HG02678 (cell line): Measurements from ENCODE around the gene PRR11.
"Not testable (repeated sequence)": the region's sequence is repeated elsewhere in the genome, so short reads cannot be mapped to it uniquely, and the experiment has no call there.

Experiments
- ATAC-seq: cut with Tn5 transposase; IDR thresholded peaks from one replicate; pipeline ENCODE4 v1.9.1; 2021; ENCODE audit warnings: mild to moderate bottlenecking, moderate library complexity; ENCODE audit not compliant: unreplicated experiment

The PRR11 gene

GRCh38 chr17:59155439-59156177 lies at the start of gene PRR11:
Gene PRR11 (plus strand): TSS chr17:59155746. CDS start chr17:59169753, 14,007 bp downstream.
- peak; percentile 86 for ATAC-seq

GRCh38 chr17:59105852-59106462 lies 49.6 kb upstream of the PRR11 start:
- ATAC-seq = peak; percentile 25

DNA sequence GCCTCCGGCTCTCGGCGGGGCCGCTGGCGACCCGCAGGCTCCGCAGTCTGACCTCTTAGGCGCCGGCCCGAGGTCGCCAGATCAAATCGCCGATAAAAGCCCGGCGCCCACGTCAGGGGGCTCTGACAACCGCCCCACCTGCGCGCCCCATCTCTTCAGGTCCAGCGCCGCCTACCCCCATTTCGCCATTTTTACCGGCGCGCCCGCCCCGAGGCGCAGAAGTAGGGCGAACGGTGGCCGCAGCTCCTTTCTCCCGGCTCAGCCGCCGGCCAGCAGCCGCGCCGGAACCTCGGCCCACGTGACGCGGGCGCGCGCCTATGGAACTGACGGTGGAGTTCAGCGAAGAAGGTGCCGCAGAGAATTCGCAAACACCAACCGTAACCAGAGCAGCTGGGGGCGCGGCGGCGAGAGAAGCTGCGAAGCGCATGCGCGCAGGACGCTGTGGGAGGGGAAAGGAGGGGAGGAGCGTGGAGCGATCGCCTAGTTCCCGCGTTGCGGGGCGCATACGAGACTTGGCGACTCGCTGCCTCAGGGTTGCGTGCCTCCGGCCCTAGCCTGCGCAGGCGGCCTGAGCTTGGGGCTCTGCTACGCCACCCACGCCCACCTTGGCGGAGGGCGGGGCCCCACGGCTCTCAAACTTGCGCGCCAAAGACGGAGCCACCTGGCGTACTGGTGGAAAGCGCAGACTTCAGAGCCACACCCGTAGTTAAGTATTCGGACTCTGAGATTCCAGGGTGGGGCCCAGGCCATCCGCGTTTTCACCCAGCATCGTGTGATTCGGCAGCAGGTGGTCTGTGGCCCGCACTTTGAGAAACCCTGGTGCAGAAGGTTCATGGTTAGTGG lies 48.9 kb upstream of the PRR11 start, which contains the start of gene TRIM37:
TRIM37 (minus strand) TSS at position 418 of the 843 bp plus-strand sequence. CDS start 419 bp downstream, outside the sequence.
- peak; percentile 94 for ATAC-seq

DNA sequence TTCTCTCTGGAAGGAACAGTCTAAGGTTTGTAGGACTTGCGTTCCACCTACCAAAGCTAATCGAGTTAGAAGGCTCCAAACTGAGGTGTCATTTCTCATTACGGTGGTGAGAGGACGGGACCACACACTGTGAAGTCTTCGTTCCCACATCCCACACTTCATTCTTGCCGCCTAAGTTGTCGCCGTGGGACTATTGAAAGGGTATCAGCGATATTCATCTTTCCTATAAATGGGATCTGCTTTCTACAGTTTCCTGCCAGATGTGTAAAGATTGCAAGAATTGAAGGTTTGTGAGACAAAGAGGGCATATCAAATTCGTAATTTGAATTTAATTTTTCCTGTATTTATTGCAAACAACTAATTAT lies 48.3 kb upstream of the PRR11 start:
- no peak for ATAC-seq

DNA sequence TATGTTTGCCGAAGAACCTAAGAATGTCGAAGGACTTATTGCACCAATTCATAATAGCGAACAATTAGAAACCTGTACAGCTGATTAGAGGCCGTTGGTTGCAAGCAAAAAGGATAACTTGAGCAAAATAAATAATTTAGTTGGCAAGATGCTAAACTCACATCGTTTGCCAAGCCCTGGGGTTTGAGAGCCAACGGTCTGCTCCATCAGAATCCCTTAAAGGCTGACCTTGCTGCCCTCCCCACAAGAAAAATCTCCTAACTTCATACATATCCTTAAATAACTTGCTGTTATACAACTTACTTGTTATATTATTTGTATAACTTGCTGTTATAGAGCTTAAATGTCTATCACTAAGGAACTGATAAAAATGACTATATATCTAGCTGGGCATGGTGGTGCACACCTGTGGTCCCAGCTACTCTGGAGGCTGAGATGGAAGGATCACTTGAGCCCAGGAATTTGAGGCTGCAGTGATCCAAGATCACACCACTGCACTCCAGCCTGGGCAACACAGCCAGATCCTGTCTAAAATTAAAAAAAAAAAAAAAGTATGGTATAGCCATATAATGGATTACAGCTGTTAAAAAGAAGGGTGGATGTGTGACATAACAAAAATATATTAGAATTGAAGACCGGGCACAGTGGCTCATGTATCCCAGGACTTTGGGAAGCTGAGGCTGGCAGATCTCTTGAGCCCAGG lies 47.0 kb upstream of the PRR11 start:
- ATAC-seq = no peak

DNA sequence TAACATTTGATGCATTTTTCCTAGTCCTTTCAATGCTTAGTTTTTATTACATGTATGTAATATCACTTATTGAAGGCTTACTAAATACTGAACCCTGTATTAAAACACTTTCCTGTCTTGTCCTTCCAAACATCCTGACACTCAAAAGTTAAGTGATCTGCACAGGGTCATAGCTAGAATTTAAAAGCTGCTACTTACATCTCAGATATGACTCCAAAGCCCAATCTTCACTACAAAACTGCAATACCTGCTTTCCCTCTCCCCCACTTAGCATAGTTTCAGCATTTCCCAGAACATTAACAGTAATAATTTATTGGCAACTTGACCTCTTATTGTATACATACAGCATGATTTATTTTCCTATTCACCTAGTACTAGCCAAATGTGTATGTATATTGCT lies 44.6 kb upstream of the PRR11 start:
- no peak for ATAC-seq

GRCh38 chr17:59111539-59111938 lies 44.0 kb upstream of the PRR11 start:
- no peak for ATAC-seq

DNA sequence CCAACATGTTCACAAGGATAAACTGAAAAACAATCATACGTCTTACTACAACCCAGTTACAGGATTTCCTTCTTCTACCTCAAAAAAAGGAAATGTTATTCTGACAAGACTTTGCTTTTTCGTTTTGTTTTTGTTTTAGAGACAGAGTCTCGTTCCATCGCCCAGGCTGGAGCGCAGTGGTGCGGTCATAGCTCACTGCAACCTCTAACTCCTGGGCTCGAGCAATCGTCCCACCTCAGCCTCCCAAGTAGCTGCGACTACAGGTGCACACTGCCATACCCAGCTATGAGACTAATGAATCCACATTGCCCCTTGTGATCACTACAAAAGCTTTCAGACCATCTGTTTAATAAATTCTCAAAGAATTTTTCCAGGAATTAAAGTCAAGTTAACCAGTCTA lies 40.1 kb upstream of the PRR11 start:
- ATAC-seq = no peak

DNA sequence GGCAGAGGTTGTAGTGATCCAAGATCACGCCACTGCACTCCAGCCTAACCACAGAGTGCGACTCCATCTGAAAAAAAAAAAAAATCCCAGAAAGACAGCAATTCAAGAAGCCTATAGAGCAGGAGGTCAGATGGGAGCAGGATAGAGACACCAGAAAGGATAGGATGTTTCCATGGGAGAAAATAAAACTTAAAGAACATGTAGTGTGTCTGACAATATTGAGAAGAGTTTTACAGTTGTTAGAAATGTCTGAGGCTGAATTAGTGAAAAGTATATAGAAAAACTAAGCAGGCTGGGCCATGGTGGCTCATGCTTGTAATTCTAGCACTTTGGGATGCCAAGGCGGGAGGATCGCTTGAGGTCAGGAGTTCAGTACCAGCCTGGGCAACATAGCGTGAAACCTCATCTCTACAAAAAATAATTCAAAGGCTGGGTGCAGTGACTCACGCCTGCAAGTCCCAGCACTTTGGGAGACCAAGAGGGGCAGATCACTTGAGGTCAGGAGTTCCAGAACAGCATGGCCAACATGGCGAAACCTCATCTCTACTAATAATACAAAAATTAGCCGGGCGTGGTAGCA lies 33.6 kb upstream of the PRR11 start:
- ATAC-seq = no peak

DNA sequence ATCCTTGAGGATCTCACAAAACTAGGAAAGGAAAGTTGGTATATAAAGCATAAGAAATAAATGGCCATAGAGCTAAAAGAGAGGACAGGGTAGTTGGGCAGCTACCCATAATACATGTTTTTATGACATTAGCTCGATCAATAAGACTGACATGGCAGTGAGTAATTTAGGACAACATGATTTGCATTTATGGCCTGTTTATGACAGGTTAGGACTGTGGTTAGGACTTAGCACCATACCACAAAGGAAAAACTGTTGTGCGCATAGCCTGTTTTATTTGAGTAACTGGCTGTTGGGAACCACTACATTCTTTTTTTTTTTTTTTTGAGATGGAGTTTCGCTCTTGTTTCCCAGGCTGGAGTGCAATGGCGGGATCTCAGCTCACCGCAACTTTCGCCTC lies 30.9 kb upstream of the PRR11 start:
- no peak for ATAC-seq

- ATAC-seq = no peak
Observed at GRCh38 chr17:59126809-59127417, 28.6 kb upstream of the PRR11 start.

- no peak for ATAC-seq
Observed at GRCh38 chr17:59129814-59130213, 25.7 kb upstream of the PRR11 start.

DNA sequence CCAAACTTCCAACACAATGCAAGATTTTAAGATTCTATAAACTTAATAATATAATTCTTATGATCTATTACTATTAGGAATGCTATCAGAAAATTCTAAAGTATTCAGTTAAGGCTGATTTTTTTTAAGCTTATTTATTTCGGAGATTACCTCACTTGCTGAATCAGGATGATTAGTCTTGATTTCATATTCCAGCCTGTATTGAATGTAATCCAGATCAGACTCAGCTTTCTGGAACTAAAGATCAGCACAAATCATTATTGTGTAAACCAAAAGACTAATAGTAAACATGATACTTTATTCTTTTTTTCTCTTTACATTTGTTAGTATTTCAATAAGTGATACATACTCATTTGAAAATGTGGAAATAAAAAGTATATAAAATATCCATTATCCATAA lies 24.4 kb upstream of the PRR11 start:
- ATAC-seq = no peak

GRCh38 chr17:59138339-59138738 lies 17.2 kb upstream of the PRR11 start:
- ATAC-seq = not testable (repeated sequence)

GRCh38 chr17:59139939-59140338 lies 15.6 kb upstream of the PRR11 start:
- no peak for ATAC-seq

DNA sequence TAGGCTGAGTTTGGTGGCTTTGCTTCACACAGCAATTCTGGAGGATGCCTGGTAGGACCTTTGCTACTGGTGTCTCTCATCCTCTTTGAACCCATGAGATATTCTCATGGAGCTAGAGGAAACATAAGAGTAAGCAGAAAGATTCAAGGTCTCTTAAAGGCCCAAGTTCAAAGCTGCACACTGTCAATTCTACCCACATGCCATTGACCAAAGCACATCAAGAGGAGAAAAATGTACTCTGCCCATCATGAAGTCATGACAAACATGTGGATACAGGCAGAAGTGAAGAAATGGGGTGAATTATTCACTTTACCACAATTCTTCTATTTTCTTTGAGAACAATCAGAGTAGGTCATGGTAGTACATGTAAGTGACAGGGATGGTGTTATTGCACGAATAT lies 13.7 kb upstream of the PRR11 start:
- ATAC-seq = no peak

GRCh38 chr17:59145571-59146096 lies 9.9 kb upstream of the PRR11 start:
- ATAC-seq = no peak

DNA sequence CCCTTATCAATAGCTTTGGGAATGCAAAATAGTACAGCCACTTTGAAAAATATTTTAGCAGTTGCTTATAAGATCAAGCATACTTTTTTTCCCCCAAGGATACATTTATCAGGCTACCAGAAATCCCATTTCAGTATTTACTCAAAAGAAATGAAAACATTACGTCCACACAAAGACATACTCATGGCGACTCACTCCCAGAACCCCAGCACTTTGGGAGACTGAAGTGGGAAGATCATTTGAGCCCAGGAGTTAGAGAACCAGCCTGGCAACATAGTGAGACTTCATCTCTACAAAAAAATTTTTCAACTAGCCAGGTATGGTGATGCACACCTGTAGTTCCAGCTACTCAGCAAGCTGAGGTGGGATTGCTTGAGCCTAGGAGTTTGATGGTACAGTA lies 6.5 kb upstream of the PRR11 start:
- ATAC-seq = no peak

- no peak for ATAC-seq
Observed at GRCh38 chr17:59149841-59150511, 5.6 kb upstream of the PRR11 start.
